ENCODE measurements around the gene NR4A1.

NR4A1 gene

DNA sequence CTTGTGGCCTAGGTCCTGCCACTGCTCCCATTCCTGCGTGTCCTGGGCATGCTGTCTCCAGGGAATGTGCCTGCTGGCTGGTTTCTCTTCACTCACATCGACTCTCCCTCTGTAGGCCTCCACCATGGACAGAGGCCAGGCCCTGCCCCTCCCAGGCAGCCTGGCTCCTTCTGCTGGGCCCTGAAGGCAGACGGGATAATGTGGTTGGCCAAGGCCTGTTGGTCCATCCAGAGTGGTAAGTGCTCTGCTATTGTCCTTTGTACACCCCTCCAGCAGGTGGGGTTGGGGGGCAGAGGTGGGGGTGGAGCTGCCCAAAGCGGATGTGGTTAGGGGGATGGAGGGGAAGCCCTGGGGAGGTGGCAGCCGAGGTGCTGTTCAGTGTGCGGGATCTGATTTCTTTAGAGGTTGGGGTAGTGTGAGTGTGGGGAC, 9.5 kb upstream of the NR4A1 start:
- no peak for DNase-seq (ENCODE audit: low read depth in 2 of 2)

DNA sequence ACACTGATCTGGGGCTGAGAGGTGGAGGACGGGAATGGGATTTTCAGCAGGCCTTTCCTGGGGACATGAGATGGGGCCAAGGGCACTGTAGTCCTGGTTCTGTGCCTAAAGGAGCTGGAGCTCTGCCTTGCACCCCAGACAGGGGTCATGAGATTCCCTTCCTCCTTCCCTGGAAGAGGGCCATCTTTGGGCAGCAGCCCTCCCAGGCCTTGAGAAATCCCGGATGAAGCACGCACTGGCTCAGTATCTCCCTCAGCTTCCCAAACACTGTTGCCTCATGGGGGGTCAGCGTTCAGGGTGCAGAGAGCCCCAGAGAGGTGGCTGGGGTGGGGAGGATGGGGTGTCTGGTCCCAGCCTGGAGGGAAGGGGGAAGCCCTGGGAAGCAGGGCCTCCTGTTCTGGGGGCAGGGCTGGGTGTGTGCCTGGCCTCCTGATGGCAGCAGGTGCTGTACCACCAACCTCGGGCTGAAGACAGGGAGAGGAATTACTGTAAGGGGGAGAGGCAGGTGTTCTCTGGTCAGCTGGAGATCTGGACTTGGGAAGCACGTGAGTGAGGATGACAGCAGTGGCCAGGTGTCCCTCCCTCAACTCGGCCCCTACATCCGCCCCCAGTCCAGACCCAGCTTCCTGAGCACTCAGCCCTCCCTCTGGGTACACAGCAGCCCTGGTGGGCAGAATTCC, 8.4 kb upstream of the NR4A1 start:
- no peak for DNase-seq (ENCODE audit: low read depth in 2 of 2)

DNA sequence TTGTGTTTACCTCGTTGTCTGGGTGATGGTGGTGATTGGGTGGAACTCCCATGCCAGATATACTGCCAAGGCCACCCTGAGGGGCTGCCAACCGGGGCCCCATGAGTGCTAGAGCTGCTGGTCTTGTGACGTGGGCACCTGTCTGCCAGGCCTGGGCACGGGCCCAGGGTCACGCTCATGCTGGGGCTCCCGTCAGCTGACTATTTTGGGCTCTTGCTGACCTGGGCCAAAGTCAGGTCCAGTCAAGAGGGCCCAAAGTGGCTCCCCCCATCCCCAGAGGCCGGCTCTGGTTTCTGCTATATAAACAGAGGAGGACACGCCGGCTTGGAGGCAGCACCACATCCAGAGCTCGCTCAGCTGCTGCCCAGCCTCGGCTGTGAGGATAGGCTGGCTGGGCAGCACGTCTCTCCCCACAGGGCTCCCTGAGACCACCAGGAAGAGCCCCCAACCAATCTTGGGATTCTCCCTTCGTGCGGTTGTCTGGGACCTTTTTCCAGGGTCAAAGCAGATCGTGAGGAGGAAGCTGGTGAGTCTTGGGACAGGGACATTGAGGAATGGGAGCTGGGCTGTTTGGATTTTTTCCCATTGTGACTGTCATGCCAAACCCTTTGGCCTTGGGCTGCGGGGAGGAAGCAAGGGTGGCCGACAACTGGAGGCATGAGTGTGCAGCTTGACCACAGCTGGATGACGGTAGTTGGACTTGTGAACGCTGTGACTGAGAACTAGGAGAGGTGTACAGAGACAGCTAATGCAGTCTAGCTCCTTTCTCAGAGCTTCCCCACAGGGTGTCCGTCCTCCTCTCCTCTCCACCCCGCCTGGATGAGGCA, 7.6 kb upstream of the NR4A1 start:
- no peak for DNase-seq (ENCODE audit: low read depth in 2 of 2)

DNA sequence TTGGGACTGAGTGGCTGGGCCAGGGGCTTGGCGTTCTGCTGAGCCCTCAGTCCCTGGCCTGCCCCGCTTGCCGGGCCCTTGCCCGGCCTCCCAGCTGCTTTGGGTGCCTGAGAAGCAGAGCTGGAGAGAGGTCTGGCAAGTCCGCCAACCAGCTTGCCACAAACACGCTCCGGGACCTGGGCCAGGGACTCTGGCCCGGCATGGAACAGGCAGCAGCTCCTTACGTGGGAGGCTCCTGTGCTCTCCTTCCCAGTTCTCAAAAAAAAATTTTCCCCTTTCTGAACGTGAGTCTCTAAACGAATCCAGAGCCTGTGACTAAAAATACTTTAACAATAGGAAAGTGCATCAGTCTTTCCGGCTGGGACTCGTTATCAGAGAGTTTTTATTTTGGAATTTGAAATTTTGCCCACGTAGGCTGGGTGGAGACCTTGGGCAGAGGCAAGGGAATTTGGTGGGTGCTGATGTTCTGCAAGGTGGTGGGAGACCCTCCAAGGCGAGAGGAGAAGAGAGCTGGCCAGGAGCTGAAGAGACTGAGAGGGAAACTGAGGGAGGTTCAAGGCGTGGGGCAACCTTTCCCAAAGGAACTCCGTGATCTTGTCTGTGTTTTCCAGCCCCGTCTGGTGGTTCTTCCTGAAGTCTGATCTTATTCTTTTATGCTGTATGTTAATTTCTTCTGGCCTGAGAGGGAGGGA, 6.8 kb upstream of the NR4A1 start:
- DNase-seq (ENCODE audit: low read depth in 2 of 2): no peak

DNA sequence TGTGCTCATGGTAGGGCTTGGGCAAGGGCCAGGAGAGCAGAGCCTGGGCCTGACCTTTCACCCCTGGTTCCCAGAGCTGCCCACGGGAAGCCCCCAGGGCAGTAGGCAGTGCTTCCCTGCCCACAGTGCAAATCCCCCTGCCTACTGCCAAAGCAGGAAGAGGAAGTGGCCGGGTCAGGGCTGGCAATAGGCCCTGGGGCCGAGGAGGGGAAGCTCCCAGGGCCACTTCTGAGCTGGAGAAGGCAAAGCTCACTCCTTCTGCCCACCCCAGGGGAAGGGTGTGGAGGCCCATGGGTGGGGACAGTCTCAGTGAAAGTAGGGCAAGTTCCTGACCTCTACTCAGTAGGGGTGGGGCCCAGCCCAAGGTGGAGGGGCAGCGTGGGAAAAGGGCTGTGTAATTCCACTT, 5.4 kb upstream of the NR4A1 start:
- DNase-seq (ENCODE audit: low read depth in 2 of 2): no peak

DNA sequence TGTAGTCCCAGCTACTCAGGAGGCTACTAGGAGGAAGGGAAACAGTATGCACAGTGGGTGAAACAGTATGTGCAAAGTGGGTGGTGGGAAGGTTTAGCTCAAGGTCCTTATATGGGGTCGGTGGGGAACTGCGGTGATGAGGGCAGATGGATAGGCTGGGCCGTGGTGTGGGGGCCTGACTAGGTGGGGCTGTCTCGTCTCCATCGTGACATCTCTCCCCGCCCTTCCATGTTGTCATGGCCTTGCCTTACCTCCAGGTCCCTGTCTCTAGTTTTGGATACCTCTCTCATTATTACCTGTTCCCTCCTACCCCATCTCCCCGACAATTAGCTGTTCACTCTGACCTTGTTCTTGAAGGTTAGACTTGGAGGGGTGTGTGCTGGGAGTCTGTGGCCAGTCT, 4.4 kb upstream of the NR4A1 start:
- no peak for DNase-seq (ENCODE audit: low read depth in 2 of 2)

DNA sequence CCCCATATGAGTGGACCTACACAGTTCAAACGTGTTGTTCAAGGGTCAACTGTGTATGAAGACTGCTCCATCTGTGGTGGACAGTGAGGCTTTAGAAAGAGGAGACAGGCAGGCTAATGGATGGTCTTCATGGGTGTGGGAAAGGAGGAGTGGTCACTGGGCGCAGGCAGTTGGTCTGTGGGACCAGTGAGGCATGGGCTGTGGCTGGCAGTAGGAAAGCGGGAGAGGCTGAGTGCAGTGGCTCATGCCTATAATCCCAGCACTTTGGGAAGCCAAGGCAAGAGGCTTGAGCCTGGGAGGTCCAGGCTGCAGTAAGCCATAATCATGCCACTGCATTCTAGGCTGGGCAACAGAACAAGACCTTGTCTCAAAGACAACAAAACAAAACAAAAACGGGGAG, 2.0 kb upstream of the NR4A1 start:
- no peak for DNase-seq (ENCODE audit: low read depth in 2 of 2)

DNA sequence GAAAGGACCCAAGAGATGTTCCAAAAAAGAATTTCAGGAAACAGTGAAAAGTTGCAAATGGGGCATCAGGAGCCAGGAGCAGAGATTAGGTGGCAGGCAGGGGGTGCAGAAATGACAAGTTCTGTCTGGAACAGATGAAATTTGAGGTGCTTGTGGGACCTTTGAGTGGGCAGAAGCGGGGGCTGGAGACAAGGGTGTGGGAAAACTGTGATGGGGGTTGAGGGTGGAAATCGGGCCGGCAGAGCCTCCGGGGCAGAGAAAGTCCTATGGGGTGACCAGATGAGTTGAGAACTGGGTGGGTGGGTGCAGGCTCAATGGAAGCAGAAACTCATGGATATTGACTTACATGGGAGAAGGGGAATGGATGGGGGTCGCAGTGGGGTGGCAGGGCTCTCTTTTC, 1.6 kb upstream of the NR4A1 start:
- DNase-seq (ENCODE audit: low read depth in 2 of 2): no peak

DNA sequence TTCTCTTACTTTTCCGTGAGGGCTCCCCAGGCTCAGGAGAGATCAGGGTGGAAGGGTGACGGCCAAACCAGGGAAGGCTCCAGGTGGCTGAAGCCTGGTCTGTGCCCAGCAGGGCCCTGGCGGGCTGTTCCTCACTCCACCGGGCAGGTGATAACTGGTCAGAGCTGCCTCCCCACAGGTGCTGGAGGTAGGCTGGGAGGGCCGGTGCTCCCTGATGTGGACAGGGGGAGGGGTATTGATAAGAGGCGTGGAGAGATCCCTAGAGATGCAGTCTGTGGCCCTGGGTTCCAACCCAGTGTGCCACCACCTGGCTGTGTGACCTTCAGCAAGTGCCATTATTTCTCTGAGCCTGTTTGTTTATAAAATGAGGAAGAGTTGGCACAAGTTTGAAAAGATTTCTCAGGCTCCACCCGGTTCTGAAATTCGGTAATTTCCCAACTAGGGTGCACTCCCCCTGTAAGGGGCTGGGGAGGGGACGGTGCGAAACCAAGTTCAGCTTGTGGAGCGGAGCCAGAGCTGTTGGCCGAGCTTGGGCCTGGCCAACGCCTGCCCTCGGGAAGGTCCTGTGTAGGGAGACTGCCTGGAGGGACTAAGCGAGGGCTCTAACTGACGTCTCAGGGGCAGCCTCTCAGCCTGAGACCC, 1.0 kb upstream of the NR4A1 start:
- DNase-seq (ENCODE audit: low read depth in 2 of 2): no peak

DNA sequence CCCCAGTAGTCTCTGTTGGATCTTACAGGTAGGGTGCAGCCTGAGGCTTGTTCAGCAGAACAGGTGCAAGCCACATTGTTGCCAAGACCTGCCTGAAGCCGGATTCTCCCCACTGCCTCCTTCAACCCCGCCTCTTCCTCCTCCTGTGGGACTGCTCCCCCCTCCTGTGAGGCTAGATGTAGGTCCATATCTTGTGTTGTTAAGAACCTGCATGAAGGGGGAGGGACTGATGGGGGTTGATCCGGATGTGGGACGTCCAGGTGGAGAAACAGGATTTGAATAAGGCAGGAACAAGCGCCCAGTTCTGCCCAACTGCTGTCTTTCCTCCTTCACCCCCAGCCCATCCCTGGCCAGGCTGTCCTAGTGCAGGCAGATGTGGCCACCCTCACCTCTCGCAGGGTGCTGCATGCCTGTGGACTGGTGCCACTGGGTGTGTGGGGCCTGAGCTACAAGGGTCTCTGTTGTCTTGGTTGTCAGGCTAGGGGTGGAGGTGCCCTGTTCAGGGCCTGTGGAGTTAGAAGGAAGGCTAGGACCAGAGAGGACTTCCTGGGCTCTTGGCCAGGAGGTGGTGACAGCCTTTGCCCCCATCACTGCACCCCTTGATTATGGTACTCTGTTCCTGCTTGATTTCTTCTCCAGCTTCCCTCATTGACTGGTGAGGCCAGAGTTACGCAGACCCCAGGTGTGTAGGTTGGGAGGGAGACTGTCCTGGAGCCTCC, 1.4 kb downstream of the NR4A1 start:
- DNase-seq (ENCODE audit: low read depth in 2 of 2): no peak

DNA sequence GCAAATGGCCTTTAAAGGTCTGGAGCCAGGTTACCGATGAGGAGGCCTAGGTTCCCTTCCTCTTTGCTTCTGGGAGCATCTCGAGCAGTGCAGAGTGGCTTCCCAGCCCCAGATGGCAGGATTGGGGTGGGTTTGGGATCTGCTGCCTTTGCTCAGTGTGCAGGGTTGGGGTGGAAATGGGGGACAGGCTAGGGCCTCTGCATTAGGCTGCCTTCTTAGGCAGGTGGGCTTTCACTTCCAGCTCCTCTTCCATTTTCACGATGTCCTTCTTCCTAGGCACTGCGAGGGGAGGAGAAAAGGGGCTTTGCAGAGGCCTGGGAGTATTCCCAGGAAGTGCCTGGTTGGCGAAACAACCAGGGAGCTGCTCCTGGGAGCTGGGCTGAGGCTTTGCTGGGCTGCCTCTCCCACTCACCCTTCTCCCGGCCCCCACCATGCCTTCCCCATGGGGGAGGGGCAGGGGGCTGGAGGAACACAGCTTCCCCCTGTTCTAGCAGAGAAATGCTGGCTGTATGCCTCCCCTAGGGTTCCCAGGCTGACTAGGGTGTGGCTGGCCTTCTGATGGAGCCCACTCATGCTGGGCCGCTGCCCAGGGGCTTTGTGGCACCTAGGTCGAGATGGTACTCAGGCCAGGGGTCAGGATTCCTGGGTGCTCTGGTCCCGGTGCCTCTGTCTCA, 2.4 kb downstream of the NR4A1 start:
- DNase-seq (ENCODE audit: low read depth in 2 of 2): no peak

DNA sequence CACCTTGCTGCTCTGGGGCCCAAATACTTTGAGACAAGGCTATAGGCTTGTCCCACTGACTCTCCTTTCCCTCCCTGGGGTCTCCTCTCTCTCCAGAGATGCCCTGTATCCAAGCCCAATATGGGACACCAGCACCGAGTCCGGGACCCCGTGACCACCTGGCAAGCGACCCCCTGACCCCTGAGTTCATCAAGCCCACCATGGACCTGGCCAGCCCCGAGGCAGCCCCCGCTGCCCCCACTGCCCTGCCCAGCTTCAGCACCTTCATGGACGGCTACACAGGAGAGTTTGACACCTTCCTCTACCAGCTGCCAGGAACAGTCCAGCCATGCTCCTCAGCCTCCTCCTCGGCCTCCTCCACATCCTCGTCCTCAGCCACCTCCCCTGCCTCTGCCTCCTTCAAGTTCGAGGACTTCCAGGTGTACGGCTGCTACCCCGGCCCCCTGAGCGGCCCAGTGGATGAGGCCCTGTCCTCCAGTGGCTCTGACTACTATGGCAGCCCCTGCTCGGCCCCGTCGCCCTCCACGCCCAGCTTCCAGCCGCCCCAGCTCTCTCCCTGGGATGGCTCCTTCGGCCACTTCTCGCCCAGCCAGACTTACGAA, 3.1 kb downstream of the NR4A1 start:
- DNase-seq (ENCODE audit: low read depth in 2 of 2): no peak

DNA sequence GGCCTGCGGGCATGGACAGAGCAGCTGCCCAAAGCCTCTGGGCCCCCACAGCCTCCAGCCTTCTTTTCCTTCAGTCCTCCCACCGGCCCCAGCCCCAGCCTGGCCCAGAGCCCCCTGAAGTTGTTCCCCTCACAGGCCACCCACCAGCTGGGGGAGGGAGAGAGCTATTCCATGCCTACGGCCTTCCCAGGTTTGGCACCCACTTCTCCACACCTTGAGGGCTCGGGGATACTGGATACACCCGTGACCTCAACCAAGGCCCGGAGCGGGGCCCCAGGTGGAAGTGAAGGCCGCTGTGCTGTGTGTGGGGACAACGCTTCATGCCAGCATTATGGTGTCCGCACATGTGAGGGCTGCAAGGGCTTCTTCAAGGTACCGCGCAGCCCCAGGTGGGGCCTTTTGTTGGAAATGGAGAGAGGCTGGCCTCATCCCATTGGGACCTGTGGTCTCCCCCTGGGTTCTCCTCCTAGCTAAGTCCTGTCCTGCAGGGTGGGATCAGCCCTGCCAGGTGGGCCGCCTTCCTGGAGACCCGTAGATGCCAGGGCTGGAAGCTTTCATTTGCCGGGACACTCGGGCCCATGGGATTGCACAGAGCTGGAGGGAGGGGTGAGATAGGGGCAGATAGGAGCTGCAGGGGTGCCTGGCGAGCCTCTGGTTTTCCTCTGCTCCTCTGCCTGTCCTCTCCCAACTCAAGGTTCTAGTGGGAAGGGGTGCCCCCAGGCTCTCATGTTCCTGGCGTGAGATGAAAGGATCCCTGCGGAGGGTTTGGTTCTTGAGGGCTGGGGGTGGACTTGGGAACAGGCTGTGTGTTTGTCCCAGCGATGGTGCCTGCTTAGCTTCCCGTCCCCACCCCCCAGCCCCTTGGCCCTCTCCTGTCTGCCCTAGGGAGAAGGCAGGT, 3.8 kb downstream of the NR4A1 start:
- DNase-seq (ENCODE audit: low read depth in 2 of 2): no peak

DNA sequence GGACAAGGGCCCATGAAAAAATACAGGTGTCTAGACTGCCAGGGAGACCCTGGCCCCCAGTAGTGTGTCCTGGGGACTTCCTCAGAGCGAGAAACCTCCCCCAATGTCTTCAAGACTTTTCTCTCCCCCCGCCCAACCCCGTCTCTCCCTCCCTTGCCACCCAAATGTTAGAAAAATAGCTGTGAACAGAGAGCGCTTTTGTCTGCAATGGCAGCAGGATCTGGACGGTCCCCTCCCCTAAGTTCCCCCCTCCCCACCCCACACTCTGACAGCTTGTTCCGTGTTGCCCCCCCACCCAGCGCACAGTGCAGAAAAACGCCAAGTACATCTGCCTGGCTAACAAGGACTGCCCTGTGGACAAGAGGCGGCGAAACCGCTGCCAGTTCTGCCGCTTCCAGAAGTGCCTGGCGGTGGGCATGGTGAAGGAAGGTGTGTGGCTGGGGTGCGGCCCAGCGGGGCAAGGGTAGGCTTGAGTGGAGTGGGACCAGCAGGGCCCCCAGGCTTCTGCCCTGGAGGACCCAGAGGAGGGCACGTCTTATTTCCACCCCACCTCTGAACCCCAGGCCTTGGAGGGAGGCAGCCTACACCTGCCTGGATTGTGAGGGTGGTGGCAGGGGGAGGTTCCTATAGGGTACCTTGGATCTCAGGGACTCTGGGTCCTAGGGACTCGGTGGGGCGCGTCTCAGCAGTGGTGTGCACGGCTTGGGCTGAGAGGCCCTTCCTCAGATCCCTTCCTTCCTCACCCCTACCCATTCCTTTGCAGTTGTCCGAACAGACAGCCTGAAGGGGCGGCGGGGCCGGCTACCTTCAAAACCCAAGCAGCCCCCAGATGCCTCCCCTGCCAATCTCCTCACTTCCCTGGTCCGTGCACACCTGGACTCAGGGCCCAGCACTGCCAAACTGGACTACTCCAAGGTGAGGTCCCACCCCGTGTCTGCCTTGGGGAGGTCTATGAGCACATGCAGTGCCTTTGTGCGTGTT, 4.8 kb downstream of the NR4A1 start:
- DNase-seq (ENCODE audit: low read depth in 2 of 2): no peak

DNA sequence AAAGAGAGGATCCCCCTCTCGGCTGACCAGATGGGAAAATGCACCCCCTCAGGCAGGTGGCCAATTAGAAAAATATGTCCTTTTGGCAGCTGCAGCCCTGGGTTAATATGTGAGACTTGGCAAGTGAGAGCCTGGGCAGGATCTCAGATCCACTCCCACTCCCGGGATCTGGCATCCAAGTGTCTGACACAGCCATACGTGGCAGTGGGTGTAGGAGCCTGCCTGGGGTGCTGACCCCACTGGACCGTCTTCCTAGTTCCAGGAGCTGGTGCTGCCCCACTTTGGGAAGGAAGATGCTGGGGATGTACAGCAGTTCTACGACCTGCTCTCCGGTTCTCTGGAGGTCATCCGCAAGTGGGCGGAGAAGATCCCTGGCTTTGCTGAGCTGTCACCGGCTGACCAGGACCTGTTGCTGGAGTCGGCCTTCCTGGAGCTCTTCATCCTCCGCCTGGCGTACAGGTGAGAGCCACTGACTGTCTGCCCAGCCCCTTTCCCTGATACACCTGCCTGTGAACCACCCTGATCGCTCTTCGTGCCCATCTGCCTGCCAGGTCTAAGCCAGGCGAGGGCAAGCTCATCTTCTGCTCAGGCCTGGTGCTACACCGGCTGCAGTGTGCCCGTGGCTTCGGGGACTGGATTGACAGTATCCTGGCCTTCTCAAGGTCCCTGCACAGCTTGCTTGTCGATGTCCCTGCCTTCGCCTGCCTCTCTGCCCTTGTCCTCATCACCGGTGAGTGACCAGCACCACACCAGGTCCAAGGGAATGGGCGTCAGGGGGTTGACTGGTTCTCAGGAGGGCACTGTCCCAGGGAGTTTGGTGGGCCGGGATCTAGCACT, 5.8 kb downstream of the NR4A1 start:
- DNase-seq (ENCODE audit: low read depth in 2 of 2): no peak

DNA sequence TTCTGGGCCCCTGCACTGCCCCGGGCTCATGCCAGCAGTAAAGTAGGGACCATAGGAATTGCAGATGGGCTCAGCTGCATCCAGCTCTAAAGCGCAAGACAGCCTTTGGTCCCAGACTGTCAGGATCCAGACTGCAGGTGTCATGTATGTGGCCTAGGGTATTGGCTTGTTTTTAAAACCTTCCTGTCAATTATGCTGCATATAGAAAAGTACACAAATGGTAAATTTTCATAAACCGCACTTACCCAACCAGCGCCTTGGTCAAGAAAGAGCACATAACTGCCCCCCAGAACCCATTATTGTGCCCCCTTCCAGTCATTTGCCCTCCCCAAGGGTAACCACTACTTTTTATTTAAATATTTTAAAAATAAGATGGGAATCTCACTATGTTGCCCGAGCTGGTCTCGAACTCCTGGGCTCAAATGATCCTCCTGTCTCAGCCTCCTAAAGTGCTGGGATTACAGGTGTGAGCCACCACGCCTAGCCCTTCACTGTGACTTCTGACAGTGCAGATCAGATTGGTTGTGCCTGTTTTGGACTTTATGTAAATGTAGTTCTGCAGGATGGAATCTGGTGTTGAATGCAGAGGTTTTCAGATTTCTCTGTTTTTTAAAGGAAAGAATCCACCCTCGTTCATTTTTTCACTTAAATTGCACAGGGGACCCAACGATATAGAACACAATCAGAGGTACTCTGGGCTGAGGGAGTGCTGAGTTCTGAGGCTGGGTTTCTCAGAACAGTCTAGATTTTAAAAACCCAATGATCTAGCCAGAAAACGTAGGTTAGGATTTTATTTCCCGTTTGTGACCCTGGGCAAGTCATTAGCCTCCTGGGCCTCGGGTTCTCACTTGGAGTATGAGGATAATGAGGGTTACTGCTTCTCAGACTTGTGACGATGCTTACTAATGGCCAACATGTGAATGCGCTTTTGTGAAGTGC, 6.7 kb downstream of the NR4A1 start:
- no peak for DNase-seq (ENCODE audit: low read depth in 2 of 2)
